ENCODE results near the gene ASTN2. TPM values are rescaled to one million over a fixed set of nuclear protein-coding genes. Genes with fewer than 3 reads are reported as not detected.

ASTN2 gene
- polyA plus RNA-seq, 1 experiment: 12.8 TPM

- no peak for DNase-seq (ENCODE audit: low read depth)
- CTCF ChIA-PET: interaction anchor here (1.6 to 2.7 kb wide), 2 partner anchors 10 to 902 kb away, joined by 6 to 7 read pairs; no protein-coding TSS in a partner anchor
Measured at GRCh38 chr9:116494815-116495634, 919.8 kb downstream of the ASTN2 start.

GRCh38 chr9:116493183-116493860, 921.5 kb downstream of the ASTN2 start:
- Histone ChIP-seq H3K36me3 (ENCODE audit: control insufficient read depth, insufficient read depth, low read length) (no peaks in the 10 kb centered on the region), H3K27me3 (ENCODE audit: control insufficient read depth, insufficient read depth, low read length) (no peaks in the 10 kb centered on the region), H3K4me3 (ENCODE audit: low read depth, low read length) (no peak overlapping the region)
- CTCF ChIA-PET: interaction anchor here (0.8 to 2.2 kb wide), 5 partner anchors 9 to 902 kb away, joined by 3 to 8 read pairs (median 3); no protein-coding TSS in a partner anchor
- DNase-seq (ENCODE audit: low read depth): no peak
- POLR2A ChIA-PET: no interaction called here
- TF ChIP-seq CTCF (IDR thresholded peaks at IDR 0.05; ENCODE audit: insufficient read depth, low read depth, low read length): no peak

More at GRCh38 chr9:116494815-116495634, 919.8 kb downstream of the ASTN2 start:
- Histone ChIP-seq H3K27me3 (ENCODE audit: control insufficient read depth, insufficient read depth, low read length) (no peaks in the 10 kb centered on the region), H3K36me3 (ENCODE audit: control insufficient read depth, insufficient read depth, low read length) (no peaks in the 10 kb centered on the region), H3K4me3 (ENCODE audit: low read depth, low read length) (no peak overlapping the region)
- peak; percentile 64 for TF ChIP-seq CTCF (IDR thresholded peaks at IDR 0.05; ENCODE audit: insufficient read depth, low read depth, low read length)
- POLR2A ChIA-PET: no interaction called here

- DNase-seq (ENCODE audit: low read depth): no peak
- Histone ChIP-seq H3K4me3 (ENCODE audit: low read depth, low read length) (no peak overlapping the region), H3K36me3 (ENCODE audit: control insufficient read depth, insufficient read depth, low read length) (no peaks in the 10 kb centered on the region), H3K27me3 (ENCODE audit: control insufficient read depth, insufficient read depth, low read length) (no peaks in the 10 kb centered on the region)
- ChIA-PET CTCF (interaction anchor here (1.1 to 1.3 kb wide), 3 partner anchors 68 to 898 kb away, joined by 3 read pairs; no protein-coding TSS in a partner anchor), POLR2A (no interaction called here)
- no peak for TF ChIP-seq CTCF (IDR thresholded peaks at IDR 0.05; ENCODE audit: insufficient read depth, low read depth, low read length)
Measured at GRCh38 chr9:116491659-116492058, 923.2 kb downstream of the ASTN2 start.

GRCh38 chr9:116491219-116491618, 923.6 kb downstream of the ASTN2 start:
- Histone ChIP-seq H3K4me3 (ENCODE audit: low read depth, low read length) (no peak overlapping the region), H3K36me3 (ENCODE audit: control insufficient read depth, insufficient read depth, low read length) (no peaks in the 10 kb centered on the region), H3K27me3 (ENCODE audit: control insufficient read depth, insufficient read depth, low read length) (no peaks in the 10 kb centered on the region)
- DNase-seq (ENCODE audit: low read depth): no peak
- ChIA-PET CTCF (interaction anchor here (1.1 to 1.3 kb wide), 2 partner anchors 68 to 897 kb away, joined by 3 read pairs; no protein-coding TSS in a partner anchor), POLR2A (no interaction called here)
- TF ChIP-seq CTCF (IDR thresholded peaks at IDR 0.05; ENCODE audit: insufficient read depth, low read depth, low read length): no peak

- Histone ChIP-seq H3K27me3 (ENCODE audit: control insufficient read depth, insufficient read depth, low read length) (no peaks in the 10 kb centered on the region), H3K36me3 (ENCODE audit: control insufficient read depth, insufficient read depth, low read length) (no peaks in the 10 kb centered on the region), H3K4me3 (ENCODE audit: low read depth, low read length) (no peak overlapping the region)
- ChIA-PET CTCF (no interaction called here), POLR2A (no interaction called here)
- DNase-seq (ENCODE audit: low read depth): no peak
- TF ChIP-seq CTCF (IDR thresholded peaks at IDR 0.05; ENCODE audit: insufficient read depth, low read depth, low read length): no peak
Measured at GRCh38 chr9:116490321-116490720, 924.5 kb downstream of the ASTN2 start.
